Smooth muscle cell (in vitro differentiated cells): ENCODE results near the gene ADCY2. TPM values are rescaled to one million over a fixed set of nuclear protein-coding genes. Genes with fewer than 3 reads are reported as not detected.

Experiments
- DNase-seq: peaks from one replicate; lab custom pipeline; 2025; ENCODE audit not compliant: unreplicated experiment; lab: John Stamatoyannopoulos, UW
- H2AFZ ChIP-seq: fragments of 200-600 bp; sonication (generic); 2 replicates; pipeline ENCODE4 v1.6.0; 2016; ENCODE audit warnings: antibody characterized with exemption, low read depth, mild to moderate bottlenecking
- H3F3A ChIP-seq: fragments of 200-600 bp; sonication (generic); 2 replicates; pipeline ENCODE4 v1.6.0; 2017; ENCODE audit warnings: antibody characterized with exemption, low read depth
- H3K27ac ChIP-seq: fragments of 200-600 bp; sonication (generic); 2 replicates; pipeline ENCODE4 v1.5.1; 2016; ENCODE audit warnings: low read depth, mild to moderate bottlenecking
- H3K27me3 ChIP-seq: fragments of 200-600 bp; sonication (generic); 2 replicates; pipeline ENCODE4 v1.6.1; 2016; ENCODE audit warnings: low read depth, mild to moderate bottlenecking
- H3K36me3 ChIP-seq: fragments of 200-600 bp; sonication (generic); 2 replicates; pipeline ENCODE4 v1.5.1; 2016; ENCODE audit warnings: low read depth
- H3K4me1 ChIP-seq: fragments of 200-600 bp; sonication (generic); 2 replicates; pipeline ENCODE4 v1.5.1; 2016; ENCODE audit warnings: low read depth
- H3K4me2 ChIP-seq: fragments of 200-600 bp; sonication (generic); 2 replicates; pipeline ENCODE4 v1.6.0; 2016; ENCODE audit warnings: mild to moderate bottlenecking
- H3K4me3 ChIP-seq: fragments of 200-600 bp; sonication (generic); 2 replicates; pipeline ENCODE4 v1.5.1; 2016; ENCODE audit warnings: mild to moderate bottlenecking
- H3K79me2 ChIP-seq: fragments of 200-600 bp; sonication (generic); 2 replicates; pipeline ENCODE4 v1.6.0; 2016; ENCODE audit warnings: low read depth, mild to moderate bottlenecking
- H3K9ac ChIP-seq: fragments of 200-600 bp; sonication (generic); 2 replicates; pipeline ENCODE4 v1.6.0; 2016; ENCODE audit warnings: low read depth
- H3K9me3 ChIP-seq: fragments of 200-600 bp; sonication (generic); replicated peaks from 2 replicates; pipeline ENCODE4 v1.5.1; 2016; ENCODE audit warnings: low read depth
- H4K20me1 ChIP-seq: fragments of 200-600 bp; sonication (generic); 2 replicates; pipeline ENCODE4 v1.6.0; 2016; ENCODE audit warnings: low read depth
- WGBS: methylation state at CpG from one replicate; pipeline ENCODE4 v1.1.7; 2016; ENCODE audit warnings: low lambda C conversion rate; 5-methylcytosine and 5-hydroxymethylcytosine counted together
- polyA plus RNA-seq: library from polyadenylated mRNA; unstranded; fragments of >200 nt; fragmentation: Nextera tagmentation; extraction: Ambion mirVana; gene quantifications from 2 replicates; pipeline ENCODE4 v1.2.1, GENCODE V29; 2016
- total RNA-seq: library from RNA; depleted of rRNA; stranded (reverse); fragments of >200 nt; gene quantifications from 2 replicates; pipeline ENCODE4 v1.2.3, GENCODE V29; 2014
- TF ChIP-seq, protein P1 (sequence below): fragments of 200-600 bp; sonication (generic); IDR thresholded peaks from 2 replicates; pipeline ENCODE4 v1.5.1; 2017; ENCODE audit warnings: borderline replicate concordance, mild to moderate bottlenecking, antibody characterized with exemption; ENCODE audit not compliant: insufficient read depth, poor library complexity, severe bottlenecking

The ADCY2 gene
- total and polyA plus RNA-seq, 2 experiments from 2014 or later = 2.8 to 8.0 TPM

DNA sequence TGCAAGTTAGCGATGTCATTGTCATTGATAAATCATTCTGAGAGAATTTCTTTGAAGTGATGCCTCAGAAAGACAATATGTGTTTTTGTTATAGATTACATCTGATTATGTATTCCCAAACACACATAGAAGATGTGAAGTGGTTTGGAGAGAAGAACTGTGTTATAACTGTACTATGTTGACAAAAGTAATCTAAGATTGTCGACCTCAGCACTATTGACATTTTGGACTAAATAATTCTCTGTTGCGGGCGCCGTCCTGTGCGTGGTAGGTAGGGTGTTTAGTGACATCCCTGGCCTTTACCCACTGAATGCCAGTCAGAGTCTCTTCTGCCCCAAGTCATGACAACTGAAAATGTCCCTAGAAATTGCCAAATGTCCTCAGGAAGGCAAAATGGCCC is 377.2 kb downstream of the ADCY2 start:
- TF ChIP-seq, protein P1, sequence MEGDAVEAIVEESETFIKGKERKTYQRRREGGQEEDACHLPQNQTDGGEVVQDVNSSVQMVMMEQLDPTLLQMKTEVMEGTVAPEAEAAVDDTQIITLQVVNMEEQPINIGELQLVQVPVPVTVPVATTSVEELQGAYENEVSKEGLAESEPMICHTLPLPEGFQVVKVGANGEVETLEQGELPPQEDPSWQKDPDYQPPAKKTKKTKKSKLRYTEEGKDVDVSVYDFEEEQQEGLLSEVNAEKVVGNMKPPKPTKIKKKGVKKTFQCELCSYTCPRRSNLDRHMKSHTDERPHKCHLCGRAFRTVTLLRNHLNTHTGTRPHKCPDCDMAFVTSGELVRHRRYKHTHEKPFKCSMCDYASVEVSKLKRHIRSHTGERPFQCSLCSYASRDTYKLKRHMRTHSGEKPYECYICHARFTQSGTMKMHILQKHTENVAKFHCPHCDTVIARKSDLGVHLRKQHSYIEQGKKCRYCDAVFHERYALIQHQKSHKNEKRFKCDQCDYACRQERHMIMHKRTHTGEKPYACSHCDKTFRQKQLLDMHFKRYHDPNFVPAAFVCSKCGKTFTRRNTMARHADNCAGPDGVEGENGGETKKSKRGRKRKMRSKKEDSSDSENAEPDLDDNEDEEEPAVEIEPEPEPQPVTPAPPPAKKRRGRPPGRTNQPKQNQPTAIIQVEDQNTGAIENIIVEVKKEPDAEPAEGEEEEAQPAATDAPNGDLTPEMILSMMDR = no peak
- H3K4me3 ChIP-seq = no peak overlapping the region
- no peaks in the 10 kb centered on the region for H3K36me3 ChIP-seq
- H3K9me3 ChIP-seq = no peaks in the 10 kb centered on the region
- H4K20me1 ChIP-seq = no peaks in the 10 kb centered on the region
- 95% methylated on average over 6 of the region's 6 CpGs for WGBS
- no peak overlapping the region for H3K27ac ChIP-seq
- no peaks in the 10 kb centered on the region for H3K27me3 ChIP-seq
- H3K79me2 ChIP-seq = no peaks in the 10 kb centered on the region
- H3K9ac ChIP-seq = no peak overlapping the region
- H3K4me2 ChIP-seq = no peak overlapping the region
- H3F3A ChIP-seq = no peaks in the 10 kb centered on the region
- no peak overlapping the region for H2AFZ ChIP-seq
- H3K4me1 ChIP-seq = no peaks in the 10 kb centered on the region
- DNase-seq = no peak

DNA sequence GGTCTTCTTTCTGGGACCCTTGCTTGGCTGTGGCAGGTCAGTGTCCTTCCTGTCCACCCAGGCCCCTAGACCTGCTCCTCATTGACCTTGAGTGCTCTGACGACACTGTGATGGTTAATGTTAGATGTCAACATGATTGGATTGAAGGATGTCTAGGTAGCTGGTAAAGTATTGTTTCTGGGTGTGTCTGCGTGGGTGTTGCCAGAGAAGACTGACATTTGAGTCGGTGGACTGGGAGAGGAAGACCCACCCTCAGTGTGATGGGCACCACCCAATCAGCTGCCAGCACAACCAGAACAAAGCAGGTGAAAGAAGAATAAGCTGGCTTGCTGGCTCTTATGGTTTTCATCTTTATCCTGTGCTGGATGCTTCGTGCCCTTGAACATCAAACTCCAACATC is 380.5 kb downstream of the ADCY2 start:
- H2AFZ ChIP-seq = no peak overlapping the region
- H3K27ac ChIP-seq = no peak overlapping the region
- no peak overlapping the region for H3K4me3 ChIP-seq
- H3K4me1 ChIP-seq = peaks cover 16% of the 10 kb centered on the region
- H3K9ac ChIP-seq = no peak overlapping the region
- H3K79me2 ChIP-seq = no peaks in the 10 kb centered on the region
- no peaks in the 10 kb centered on the region for H3F3A ChIP-seq
- H3K9me3 ChIP-seq = no peaks in the 10 kb centered on the region
- TF ChIP-seq, protein P1 = no peak
- no peak overlapping the region for H3K4me2 ChIP-seq
- DNase-seq = no peak
- 95% methylated on average over 4 of the region's 4 CpGs for WGBS
- H3K27me3 ChIP-seq = no peaks in the 10 kb centered on the region
- no peaks in the 10 kb centered on the region for H4K20me1 ChIP-seq
- no peaks in the 10 kb centered on the region for H3K36me3 ChIP-seq

GRCh38 chr5:7779019-7780005 is 383.4 kb downstream of the ADCY2 start:
- no peaks in the 10 kb centered on the region for H4K20me1 ChIP-seq
- no peak overlapping the region for H2AFZ ChIP-seq
- no peaks in the 10 kb centered on the region for H3K27me3 ChIP-seq
- H3K4me3 ChIP-seq = no peak overlapping the region
- no peaks in the 10 kb centered on the region for H3F3A ChIP-seq
- H3K4me2 ChIP-seq = no peak overlapping the region
- no peaks in the 10 kb centered on the region for H3K36me3 ChIP-seq
- 71% methylated on average over 10 of the region's 10 CpGs for WGBS
- H3K27ac ChIP-seq = no peak overlapping the region
- DNase-seq = no peak
- peaks cover 16% of the 10 kb centered on the region for H3K4me1 ChIP-seq
- H3K9ac ChIP-seq = no peak overlapping the region
- TF ChIP-seq, protein P1 = no peak
- H3K9me3 ChIP-seq = no peaks in the 10 kb centered on the region
- no peaks in the 10 kb centered on the region for H3K79me2 ChIP-seq
